HG02763 (cell line): ENCODE data around the gene CHRNB1.

Source experiments
- ATAC-seq: cut with Tn5 transposase; IDR thresholded peaks from one replicate; pipeline ENCODE4 v1.9.1; 2021; ENCODE audit warnings: mild to moderate bottlenecking, moderate library complexity; ENCODE audit not compliant: unreplicated experiment

The CHRNB1 gene

DNA sequence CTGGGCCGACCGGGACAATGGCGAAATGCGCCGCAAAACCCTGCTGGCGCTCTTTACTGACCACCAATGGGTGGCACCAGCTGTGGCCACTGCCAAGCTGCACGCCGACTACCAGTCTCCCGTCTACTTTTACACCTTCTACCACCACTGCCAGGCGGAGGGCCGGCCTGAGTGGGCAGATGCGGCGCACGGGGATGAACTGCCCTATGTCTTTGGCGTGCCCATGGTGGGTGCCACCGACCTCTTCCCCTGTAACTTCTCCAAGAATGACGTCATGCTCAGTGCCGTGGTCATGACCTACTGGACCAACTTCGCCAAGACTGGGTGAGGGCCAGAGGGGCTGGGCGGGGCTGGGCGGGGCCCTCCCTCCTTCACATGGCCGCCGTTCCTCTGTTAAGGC, 29.1 kb upstream of the CHRNB1 start:
- ATAC-seq, result no peak

DNA sequence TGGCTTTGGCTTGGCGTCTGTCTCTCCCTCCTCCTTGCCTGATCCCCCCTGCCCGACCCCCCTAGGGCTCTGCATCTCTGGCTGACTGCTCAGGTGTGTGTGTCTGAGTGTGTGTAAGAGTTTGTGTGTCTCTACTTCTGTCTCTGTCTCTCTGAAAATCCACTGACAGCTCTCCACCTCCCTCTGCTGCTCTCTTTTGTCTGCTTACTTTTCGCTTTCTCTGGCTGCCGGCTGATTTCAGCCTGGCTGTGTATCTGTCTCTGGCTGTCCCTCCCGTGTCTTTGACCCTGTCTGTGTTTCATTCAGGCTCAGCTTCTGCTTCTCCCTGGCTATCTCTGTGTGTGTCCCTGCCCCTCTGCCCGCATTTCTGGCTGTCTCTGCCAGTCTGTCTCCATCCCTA, 28.5 kb upstream of the CHRNB1 start:
- no peak for ATAC-seq

DNA sequence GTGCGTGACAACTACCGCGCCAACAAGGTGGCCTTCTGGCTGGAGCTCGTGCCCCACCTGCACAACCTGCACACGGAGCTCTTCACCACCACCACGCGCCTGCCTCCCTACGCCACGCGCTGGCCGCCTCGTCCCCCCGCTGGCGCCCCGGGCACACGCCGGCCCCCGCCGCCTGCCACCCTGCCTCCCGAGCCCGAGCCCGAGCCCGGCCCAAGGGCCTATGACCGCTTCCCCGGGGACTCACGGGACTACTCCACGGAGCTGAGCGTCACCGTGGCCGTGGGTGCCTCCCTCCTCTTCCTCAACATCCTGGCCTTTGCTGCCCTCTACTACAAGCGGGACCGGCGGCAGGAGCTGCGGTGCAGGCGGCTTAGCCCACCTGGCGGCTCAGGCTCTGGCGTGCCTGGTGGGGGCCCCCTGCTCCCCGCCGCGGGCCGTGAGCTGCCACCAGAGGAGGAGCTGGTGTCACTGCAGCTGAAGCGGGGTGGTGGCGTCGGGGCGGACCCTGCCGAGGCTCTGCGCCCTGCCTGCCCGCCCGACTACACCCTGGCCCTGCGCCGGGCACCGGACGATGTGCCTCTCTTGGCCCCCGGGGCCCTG, 27.7 kb upstream of the CHRNB1 start:
- ATAC-seq, result no peak

DNA sequence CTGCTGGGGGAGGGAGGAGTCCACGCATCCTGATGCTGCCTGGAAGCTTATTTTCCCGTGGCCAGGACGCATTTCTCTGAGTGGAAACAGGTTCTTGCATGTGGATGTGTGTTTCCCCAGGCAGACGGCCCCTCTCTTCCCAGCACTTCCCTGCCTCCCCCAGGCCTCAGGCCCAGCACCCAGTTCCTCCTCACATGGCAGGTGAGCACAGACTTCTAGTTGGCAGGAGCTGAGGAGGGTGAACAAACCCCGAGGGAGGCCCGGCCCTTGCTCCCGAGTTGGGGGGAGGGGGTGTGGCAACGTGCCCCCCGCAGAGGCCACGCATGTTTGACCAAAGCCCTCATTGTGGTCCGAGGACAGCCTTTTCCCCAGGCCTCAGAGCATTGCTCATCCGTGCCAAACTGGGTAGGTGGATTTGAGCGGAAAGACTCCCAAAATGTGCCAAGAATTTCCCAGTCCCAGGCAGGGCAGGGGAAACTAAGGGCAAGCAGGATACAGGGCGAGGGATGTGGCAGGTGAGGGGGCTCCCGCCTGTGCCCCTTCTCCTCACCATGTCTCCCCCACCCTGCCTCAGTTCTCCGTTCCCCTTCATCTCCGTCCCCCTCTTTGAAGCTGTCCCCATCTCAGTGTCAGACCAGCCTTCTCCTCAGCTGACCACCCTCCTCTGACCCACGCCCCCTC, 26.2 kb upstream of the CHRNB1 start:
- ATAC-seq, result no peak

DNA sequence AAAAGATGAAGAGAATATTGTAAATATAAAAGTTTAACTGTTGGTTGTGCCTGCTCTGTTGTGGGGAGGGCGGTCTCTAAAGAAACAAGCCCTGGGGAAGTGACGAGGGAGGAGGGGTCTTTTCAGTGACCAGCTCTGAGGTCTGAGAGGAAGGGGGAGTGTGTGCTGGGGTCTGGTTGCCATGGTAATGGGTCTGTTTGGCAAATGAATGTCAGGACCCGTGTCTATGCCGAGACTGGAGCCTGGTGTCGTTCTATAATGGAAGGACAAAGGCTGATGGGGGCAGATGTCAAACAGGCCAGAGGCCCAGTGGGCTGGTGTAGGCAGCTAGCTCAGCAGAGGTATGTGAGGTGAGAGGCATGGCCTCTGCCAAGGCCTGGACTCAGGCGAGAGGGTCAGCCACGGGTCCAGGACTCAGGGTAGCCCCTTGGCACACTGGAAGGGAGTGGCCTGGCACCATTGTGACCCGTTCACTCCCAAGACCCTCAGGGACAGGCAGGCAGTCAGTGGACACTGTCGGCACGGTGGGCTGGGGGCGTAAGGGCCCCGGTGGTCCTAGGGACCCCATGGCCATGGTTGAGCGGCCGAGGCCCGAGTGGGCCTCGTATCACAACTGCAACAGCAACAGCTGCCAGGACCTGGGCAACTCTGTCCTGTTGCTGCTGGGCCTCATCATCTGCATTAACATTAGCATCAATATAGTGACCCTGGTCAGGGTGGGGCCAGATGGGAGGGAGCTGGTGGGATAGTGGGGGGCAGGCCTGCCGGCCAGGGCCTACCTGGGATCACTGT, 24.8 kb upstream of the CHRNB1 start, which contains the start of gene SPEM1:
Gene SPEM1, plus strand, starts transcription at position 506 of the 792 bp plus-strand sequence. Its CDS starts 61 bp downstream, at position 567.
- no peak for ATAC-seq

DNA sequence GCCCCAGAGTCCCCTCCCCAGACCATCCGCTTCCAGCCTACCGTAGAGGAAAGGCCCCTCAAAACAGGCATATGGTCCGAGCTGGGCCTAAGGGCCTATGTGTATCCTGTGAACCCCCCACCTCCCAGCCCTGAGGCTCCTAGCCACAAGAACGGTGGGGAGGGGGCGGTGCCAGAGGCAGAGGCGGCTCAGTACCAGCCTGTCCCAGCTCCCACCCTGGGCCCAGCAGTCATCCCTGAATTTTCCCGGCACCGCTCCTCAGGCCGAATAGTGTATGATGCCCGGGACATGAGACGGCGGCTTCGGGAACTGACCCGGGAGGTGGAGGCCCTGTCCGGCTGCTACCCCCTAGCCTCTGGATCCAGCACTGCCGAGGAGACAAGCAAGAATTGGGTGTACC, 23.7 kb upstream of the CHRNB1 start:
- ATAC-seq, result no peak

DNA sequence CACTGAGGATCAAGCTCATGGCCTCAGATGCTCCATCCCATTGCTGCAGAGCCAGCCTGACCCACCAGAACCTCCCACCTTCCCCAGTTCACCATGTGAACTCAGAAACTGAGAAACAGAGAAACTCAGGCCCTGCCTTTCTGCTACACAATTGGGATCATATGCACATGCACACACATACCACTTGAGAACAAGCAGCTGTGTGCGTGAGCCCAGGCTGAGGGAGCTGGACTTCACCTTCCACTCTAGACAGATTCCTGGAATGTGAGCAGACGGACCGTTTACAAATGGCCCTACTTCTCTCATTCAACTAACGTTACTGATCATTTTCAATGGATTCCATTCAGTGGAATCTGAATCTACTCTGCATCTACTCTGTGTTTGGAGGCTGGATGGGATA, 21.2 kb upstream of the CHRNB1 start:
- no peak for ATAC-seq

DNA sequence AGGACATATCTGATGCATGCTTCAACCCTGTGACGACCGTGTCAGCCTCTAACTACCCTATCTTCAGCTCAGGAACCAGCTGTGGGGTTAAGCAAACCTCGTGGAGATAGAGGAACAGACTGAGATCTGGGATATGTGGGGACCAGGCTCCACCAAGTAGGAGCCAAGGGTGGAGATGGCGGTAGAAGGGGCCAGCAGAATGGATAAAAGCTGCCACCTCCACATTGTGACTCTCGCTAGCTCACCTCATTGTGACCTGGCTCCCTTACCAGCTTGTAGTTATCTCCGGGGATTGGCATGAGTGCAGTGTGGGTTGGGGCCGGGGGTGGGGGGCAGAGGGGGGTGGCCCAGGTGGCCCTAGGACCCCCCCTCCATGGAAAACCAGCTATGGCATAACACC, 19.5 kb upstream of the CHRNB1 start, which contains the start of gene SPEM2:
Gene SPEM2, plus strand, starts transcription at position 301 of the 400 bp plus-strand sequence. Its CDS starts 73 bp downstream, at position 374.
- ATAC-seq, result no peak

DNA sequence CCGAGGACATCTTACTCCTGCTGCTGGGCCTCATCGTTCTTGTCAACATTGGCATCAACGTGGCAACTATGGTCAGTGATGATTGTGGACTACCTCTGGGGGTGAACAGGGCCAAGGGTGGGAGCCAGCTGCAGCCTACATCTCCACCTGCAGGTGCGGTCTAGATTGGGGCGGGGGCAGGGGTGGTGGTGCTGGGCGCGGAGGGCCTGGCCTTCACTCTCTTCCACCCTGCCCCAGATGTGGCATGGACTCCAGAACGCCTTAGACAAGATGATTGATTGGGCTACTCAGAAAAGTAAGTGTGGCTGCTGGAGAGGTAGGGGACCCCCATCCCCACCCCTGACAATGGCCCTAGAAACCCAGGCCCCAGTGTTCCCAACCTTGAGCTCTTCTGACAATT, 19.1 kb upstream of the CHRNB1 start:
- ATAC-seq, result no peak

DNA sequence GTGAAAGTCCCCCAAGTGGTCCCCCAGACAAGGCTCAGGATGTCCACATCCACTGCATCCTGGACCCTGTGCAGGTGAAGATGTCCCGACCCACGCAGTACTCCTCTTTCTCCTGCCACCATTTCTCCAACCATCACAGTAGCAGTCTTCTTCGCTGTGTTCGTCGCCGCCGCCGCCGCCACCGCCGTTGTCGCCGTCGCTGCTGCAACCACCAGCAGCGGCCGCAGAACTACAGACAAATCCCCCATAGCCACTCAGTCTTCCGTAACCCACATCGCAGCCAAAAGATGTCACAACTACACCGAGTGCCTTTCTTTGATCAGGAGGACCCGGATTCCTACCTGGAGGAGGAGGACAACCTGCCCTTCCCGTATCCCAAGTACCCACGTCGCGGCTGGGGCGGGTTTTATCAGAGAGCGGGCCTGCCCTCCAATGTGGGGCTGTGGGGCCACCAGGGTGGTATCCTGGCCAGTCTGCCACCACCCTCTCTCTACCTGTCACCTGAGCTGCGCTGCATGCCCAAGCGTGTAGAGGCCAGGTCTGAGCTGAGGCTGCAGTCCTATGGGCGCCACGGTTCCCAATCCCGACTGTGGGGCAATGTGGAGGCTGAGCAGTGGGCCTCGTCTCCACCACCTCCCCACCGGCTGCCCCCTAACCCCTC, 18.5 kb upstream of the CHRNB1 start:
- no peak for ATAC-seq

DNA sequence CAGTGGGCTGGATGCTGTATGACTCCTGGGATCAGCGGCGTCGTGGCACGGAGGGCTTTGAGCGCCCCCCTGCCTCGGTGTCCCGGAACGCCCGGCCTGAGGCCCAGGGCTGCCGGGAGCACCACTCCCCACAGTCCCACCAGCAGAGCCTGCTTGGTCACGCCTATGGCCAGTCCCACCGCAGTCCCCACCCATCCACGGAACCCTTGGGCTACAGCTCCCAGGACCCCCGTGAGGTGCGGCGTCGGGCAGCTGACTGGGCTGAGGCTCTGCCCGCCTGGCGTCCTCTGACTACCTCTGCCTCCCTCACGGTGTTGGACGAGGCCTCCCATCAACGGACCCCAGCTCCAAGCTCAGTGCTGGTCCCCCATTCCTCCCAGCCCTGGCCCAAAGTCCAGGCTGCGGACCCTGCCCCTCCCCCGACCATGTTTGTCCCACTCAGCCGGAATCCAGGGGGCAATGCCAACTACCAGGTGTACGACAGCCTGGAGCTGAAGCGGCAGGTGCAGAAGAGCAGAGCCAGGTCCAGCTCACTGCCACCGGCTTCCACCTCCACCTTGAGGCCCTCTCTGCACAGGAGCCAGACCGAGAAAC, 17.9 kb upstream of the CHRNB1 start:
- ATAC-seq, result no peak

DNA sequence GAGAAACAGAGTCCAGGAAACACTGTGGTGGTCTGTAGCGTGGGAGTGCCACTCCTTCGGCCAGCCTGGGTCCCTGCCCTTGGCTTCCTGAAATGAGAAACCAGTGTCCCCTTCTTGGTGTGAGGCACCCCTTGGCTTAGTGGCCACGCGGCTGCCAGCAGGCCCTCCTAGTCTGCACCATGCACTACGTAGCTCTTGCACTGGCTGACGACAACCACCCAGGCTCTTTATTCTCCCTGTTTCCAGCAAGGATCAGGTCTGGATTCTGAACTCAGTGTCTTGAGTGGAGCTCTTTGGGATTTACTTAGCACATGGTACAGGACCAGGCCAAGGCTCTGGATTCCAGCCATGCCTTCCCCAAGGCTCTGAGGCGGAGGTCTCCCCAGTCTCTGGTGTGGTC, 17.3 kb upstream of the CHRNB1 start:
- no peak for ATAC-seq

DNA sequence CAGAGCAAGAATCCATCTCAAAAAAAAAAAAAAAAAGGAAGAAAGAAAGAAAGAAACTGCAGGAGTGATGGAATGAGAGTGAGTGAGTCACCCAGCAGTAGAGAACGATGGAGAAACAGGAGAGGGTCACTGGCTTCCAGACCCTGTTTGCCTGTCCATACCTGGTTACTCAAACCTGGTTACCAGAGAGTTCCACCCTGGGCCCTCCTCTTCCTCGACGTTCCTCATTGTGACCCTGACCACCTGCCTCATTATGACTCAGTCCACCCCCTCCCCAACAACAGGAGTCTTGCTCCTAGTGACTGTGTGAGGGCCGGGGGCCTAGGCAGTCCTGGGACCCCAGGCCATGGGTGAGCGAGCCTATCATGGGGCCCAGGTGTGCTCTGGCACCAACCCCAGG, 16.3 kb upstream of the CHRNB1 start, which contains the start of gene SPEM3:
Gene SPEM3, plus strand, starts transcription at position 301 of the 400 bp plus-strand sequence. Its CDS starts 46 bp downstream, at position 347.
- ATAC-seq, result no peak

DNA sequence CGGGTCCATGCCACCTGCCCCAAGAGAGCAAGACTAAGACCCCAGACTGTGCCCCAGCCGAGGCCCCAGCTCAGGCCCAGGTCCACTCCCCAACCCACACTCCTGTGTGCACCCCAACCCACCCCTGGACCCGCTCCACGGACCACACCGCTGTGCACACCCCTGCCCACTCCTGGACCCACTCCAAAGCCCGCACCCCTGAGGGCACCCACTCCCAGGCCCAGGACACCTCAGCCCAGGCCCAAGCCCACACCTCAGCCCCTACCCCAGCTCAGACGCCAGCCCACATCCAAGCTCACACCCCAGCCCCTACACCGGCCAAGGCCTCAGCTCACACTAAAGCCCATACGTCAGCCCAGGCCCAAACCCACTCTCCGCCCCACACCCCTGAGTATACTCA, 15.1 kb upstream of the CHRNB1 start:
- no peak for ATAC-seq

DNA sequence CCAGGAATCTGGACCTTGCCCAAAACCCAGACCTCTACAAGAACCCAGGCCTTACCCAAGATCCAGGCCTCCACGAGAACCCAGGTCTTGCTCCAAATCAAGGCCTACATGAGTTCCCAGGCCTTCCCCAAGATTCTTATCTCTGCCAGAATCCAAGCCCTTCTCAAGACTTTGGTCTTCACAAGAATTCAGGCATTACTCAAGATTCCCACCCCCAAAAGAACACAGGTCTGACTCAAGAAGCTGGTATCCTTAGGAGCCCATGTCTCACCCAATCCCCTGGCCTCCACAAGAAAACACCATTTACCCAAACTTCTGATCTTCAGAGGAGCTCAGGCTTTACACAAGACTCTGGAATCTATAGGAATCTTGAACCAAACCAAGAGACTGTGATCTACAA, 13.6 kb upstream of the CHRNB1 start:
- ATAC-seq, result no peak

DNA sequence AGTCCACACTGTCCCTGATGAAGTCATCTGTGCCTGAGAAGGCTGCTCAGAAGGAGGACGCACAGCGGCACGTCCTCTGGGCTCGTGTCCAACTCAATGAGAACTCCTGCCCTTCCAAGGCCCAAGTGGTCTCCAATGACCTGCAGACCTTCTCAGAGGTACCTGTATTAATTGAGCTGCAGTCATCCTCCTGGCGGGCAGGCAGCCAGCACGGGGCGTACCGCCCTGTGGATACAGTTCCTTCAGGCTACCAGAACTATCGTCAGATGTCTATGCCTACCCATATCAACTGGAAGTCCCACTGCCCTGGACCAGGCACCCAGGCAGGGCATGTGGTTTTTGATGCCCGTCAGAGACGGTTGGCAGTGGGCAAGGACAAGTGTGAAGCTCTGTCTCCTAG, 12.6 kb upstream of the CHRNB1 start:
- ATAC-seq, result no peak

DNA sequence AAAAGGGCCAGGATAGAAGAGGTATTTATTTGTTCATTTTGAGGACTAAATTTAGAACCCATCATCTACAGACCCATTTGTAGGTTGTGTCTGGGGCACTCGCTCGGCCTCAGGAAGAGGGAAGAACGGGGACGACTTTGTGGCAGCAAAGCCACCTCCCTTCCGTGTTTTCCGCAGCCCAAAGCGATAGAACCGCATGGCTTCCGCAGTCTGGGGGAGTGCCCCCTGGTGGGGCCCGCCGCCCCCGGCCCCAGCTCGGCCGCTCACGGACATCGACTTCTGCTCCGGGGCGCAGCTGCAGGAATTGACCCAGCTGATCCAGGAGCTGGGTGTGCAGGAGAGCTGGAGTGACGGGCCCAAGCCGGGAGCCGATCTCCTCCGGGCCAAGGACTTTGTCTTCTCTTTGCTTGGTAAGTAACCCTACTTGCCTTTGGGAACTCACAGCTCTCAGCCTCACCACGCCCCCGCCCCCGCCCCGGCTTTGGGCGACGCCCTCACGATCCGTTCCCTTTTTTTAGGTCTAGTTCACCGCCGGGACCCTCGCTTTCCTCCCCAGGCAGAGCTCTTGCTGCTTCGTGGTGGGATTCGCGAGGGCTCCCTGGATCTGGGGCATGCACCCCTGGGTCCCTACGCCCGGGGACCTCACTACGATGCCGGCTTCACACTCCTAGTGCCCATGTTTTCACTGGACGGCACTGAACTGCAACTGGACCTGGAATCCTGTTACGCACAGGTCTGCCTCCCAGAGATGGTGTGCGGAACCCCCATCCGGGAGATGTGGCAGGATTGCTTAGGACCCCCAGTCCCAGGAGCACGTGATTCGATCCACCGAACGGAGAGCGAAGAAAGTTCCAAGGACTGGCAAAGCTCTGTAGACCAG, 8.9 kb upstream of the CHRNB1 start:
- ATAC-seq, result peak; percentile 26

DNA sequence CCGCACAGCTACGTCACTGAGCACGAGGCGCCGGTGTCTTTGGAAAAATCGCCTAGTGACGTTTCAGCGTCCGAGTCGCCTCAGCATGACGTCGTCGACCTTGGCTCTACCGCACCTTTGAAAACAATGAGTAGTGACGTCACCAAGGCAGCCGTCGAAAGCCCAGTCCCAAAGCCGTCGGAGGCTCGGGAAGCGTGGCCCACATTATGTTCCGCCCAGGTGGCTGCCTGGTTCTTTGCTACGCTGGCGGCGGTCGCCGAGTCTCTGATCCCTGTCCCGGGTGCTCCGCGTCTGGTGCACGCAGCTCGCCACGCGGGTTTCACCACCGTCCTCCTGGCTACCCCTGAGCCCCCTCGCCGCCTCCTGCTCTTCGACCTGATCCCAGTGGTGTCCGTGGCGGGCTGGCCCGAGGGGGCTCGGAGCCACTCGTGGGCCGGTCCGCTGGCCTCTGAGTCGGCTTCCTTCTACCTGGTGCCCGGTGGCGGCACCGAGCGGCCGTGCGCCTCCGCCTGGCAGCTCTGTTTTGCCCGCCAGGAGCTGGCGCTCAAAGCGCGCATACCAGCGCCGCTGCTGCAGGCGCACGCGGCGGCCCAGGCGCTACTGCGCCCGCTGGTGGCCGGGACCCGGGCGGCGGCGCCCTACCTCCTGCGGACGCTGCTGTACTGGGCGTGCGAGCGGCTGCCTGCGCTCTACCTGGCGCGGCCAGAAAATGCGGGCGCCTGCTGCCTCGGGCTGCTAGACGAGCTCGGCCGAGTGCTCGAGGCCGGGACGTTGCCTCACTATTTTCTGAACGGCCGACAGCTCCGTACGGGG, 8.1 kb upstream of the CHRNB1 start:
- no peak for ATAC-seq

DNA sequence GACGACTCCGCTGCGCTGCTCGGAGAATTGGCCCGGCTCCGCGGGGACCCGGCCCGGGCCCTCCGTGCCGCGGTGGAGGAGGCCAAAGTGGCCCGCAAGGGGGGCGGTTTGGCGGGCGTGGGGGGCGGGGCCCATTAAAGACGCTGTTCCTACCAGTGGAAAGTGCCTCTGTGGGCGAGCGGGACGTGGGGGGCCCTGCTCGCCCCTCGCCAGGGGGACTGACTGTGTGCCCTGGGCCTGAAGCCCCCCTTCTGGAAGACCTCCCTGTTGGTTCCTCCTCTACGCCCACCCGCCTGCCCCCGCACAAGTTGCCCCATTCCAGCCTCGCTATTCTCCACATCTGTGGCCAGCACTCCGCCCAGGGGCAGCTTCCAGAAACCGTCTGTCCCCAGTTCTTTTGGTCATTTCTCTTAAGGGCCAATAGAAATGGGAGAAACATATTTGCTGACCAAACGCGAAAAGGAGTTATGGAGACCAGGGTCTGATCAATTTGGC, 7.4 kb upstream of the CHRNB1 start:
- ATAC-seq, result no peak
